ENCODE results near the gene FTH1. TPM values are rescaled to one million over a fixed set of nuclear protein-coding genes. Genes with fewer than 3 reads are reported as not detected.
A peak's percentile ranks its signal among the peaks of the same experiment; 100 is the strongest.

FTH1 gene
- total and polyA plus RNA-seq, 2 of the 13 experiments (the other 11 are each of a cell fraction or from before 2014, with no cell fraction given), result 607 to 760 TPM

DNA sequence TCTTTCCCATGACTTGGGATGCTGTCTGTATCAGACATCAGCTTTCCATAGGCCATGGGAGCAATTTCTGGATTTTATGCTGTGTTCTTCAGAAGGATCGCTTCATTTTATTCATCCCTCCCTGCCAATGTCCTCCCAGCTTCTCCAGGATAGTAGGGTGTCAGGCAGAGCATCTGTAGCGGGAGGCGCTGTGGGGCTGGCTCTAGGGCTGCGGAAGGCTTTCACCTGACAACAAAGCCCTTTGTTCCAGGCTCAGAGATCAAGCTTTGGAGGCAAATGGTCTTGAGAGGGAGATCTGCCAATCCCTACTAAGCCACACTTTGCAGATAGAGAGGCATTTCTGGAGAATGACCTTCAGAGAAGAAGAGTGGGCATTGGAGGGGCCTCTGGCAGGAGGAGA lies 29.5 kb upstream of the FTH1 start (continued):
- TF ChIP-seq FOXC1 (CRISPR knock-in tag; IDR thresholded peaks at IDR 0.05; ENCODE audit: borderline replicate concordance), result no peak
- TF ChIP-seq SAP130 (CRISPR knock-in tag; IDR thresholded peaks at IDR 0.05; ENCODE audit: low read depth), result peak; percentile 26; the same call in 1 of the 2 replicates
- TF ChIP-seq, protein P1, sequence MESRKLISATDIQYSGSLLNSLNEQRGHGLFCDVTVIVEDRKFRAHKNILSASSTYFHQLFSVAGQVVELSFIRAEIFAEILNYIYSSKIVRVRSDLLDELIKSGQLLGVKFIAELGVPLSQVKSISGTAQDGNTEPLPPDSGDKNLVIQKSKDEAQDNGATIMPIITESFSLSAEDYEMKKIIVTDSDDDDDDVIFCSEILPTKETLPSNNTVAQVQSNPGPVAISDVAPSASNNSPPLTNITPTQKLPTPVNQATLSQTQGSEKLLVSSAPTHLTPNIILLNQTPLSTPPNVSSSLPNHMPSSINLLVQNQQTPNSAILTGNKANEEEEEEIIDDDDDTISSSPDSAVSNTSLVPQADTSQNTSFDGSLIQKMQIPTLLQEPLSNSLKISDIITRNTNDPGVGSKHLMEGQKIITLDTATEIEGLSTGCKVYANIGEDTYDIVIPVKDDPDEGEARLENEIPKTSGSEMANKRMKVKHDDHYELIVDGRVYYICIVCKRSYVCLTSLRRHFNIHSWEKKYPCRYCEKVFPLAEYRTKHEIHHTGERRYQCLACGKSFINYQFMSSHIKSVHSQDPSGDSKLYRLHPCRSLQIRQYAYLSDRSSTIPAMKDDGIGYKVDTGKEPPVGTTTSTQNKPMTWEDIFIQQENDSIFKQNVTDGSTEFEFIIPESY (CRISPR knock-in tag; IDR thresholded peaks at IDR 0.05), result peak; percentile 98
- TF ChIP-seq, protein P2, sequence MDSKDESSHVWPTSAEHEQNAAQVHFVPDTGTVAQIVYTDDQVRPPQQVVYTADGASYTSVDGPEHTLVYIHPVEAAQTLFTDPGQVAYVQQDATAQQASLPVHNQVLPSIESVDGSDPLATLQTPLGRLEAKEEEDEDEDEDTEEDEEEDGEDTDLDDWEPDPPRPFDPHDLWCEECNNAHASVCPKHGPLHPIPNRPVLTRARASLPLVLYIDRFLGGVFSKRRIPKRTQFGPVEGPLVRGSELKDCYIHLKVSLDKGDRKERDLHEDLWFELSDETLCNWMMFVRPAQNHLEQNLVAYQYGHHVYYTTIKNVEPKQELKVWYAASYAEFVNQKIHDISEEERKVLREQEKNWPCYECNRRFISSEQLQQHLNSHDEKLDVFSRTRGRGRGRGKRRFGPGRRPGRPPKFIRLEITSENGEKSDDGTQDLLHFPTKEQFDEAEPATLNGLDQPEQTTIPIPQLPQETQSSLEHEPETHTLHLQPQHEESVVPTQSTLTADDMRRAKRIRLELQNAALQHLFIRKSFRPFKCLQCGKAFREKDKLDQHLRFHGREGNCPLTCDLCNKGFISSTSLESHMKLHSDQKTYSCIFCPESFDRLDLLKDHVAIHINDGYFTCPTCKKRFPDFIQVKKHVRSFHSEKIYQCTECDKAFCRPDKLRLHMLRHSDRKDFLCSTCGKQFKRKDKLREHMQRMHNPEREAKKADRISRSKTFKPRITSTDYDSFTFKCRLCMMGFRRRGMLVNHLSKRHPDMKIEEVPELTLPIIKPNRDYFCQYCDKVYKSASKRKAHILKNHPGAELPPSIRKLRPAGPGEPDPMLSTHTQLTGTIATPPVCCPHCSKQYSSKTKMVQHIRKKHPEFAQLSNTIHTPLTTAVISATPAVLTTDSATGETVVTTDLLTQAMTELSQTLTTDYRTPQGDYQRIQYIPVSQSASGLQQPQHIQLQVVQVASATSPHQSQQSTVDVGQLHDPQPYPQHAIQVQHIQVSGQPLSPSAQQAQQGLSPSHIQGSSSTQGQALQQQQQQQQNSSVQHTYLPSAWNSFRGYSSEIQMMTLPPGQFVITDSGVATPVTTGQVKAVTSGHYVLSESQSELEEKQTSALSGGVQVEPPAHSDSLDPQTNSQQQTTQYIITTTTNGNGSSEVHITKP (CRISPR knock-in tag; IDR thresholded peaks at IDR 0.05; ENCODE audit: low read depth), result no peak
- no peak for TF ChIP-seq SRF (IDR thresholded peaks at IDR 0.05; ENCODE audit: low read depth, low read length)
- TF ChIP-seq ZNF33B (CRISPR knock-in tag; IDR thresholded peaks at IDR 0.05), result no peak
- TF ChIP-seq, protein P3, sequence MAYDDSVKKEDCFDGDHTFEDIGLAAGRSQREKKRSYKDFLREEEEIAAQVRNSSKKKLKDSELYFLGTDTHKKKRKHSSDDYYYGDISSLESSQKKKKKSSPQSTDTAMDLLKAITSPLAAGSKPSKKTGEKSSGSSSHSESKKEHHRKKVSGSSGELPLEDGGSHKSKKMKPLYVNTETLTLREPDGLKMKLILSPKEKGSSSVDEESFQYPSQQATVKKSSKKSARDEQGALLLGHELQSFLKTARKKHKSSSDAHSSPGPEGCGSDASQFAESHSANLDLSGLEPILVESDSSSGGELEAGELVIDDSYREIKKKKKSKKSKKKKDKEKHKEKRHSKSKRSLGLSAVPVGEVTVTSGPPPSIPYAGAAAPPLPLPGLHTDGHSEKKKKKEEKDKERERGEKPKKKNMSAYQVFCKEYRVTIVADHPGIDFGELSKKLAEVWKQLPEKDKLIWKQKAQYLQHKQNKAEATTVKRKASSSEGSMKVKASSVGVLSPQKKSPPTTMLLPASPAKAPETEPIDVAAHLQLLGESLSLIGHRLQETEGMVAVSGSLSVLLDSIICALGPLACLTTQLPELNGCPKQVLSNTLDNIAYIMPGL (CRISPR knock-in tag; IDR thresholded peaks at IDR 0.05; ENCODE audit: borderline replicate concordance in 1 of 2, low read depth in 1 of 2), result 0 out of 4 replicates have a peak, but pooled peaks of 1 of the 2 experiments have one; percentile 26
- no peak for TF ChIP-seq ATF7-NPFF (CRISPR knock-in tag; IDR thresholded peaks at IDR 0.05; ENCODE audit: low read depth)
- TF ChIP-seq, protein P4, sequence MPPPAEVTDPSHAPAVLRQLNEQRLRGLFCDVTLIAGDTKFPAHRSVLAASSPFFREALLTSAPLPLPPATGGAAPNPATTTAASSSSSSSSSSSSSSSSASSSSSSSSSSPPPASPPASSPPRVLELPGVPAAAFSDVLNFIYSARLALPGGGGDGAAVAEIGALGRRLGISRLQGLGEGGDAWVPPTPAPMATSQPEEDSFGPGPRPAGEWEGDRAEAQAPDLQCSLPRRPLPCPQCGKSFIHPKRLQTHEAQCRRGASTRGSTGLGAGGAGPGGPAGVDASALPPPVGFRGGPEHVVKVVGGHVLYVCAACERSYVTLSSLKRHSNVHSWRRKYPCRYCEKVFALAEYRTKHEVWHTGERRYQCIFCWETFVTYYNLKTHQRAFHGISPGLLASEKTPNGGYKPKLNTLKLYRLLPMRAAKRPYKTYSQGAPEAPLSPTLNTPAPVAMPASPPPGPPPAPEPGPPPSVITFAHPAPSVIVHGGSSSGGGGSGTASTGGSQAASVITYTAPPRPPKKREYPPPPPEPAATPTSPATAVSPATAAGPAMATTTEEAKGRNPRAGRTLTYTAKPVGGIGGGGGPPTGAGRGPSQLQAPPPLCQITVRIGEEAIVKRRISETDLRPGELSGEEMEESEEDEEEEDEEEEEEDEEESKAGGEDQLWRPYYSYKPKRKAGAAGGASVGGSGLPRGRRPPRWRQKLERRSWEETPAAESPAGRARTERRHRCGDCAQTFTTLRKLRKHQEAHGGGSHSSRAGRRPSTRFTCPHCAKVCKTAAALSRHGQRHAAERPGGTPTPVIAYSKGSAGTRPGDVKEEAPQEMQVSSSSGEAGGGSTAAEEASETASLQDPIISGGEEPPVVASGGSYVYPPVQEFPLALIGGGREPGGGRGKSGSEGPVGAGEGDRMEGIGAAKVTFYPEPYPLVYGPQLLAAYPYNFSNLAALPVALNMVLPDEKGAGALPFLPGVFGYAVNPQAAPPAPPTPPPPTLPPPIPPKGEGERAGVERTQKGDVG (CRISPR knock-in tag; IDR thresholded peaks at IDR 0.05; ENCODE audit: borderline replicate concordance), result 0 out of 2 replicates have a peak, but pooled peaks have one; percentile 32
- no peak for TF ChIP-seq CHD4 (IDR thresholded peaks at IDR 0.05; ENCODE audit: borderline replicate concordance, low read length)
- TF ChIP-seq ZNF30 (CRISPR knock-in tag; IDR thresholded peaks at IDR 0.05), result no peak
- no peak for TF ChIP-seq ZBTB3 (CRISPR knock-in tag; IDR thresholded peaks at IDR 0.05; ENCODE audit: borderline replicate concordance, low read depth)
- TF ChIP-seq MED1 (CRISPR knock-in tag; IDR thresholded peaks at IDR 0.05), result 0 out of 2 replicates have a peak, but pooled peaks have one; percentile 23
- TF ChIP-seq, protein P5, sequence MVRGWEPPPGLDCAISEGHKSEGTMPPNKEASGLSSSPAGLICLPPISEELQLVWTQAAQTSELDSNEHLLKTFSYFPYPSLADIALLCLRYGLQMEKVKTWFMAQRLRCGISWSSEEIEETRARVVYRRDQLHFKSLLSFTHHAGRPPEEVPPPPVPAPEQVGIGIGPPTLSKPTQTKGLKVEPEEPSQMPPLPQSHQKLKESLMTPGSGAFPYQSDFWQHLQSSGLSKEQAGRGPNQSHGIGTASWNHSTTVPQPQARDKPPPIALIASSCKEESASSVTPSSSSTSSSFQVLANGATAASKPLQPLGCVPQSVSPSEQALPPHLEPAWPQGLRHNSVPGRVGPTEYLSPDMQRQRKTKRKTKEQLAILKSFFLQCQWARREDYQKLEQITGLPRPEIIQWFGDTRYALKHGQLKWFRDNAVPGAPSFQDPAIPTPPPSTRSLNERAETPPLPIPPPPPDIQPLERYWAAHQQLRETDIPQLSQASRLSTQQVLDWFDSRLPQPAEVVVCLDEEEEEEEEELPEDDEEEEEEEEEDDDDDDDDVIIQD (CRISPR knock-in tag; IDR thresholded peaks at IDR 0.05; ENCODE audit: low read depth), result 0 out of 2 replicates have a peak, but pooled peaks have one; percentile 15
- no peak for TF ChIP-seq ZNF225 (CRISPR knock-in tag; IDR thresholded peaks at IDR 0.05)

All from HepG2 (cell line).